Limb (tissue), 2 donors: ENCODE measurements around the gene PSME2.

Experiments
- DNase-seq, 2 donors: peaks; one replicate each; pipeline ENCODE4 v3.0.0-alpha.2; 2016; ENCODE audit errors: extremely low spot score in 2 of 2

The PSME2 gene

GRCh38 chr14:24151404-24152080 is 5.1 kb upstream of the PSME2 start:
- no peak for DNase-seq

- no peak for DNase-seq
These were observed 4.6 kb upstream of the PSME2 start for GRCh38 chr14:24150993-24151392.

DNA sequence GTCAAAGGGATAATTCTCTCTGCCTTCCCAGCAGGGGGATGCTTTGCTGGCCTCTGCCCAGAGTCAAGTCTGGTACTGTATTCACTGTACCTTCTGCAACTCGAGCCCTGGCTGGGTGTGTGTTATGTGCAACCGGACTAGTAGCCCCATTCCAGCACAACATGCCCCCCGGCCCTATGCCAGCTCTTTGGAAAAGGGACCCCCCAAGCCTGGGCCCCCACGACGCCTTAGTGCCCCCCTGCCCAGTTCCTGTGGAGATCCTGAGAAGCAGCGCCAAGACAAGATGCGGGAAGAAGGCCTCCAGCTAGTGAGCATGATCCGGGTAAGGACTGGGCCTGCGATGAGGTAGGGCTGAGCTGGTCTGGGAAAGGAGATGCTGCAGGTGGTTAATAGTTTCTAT is 4.2 kb upstream of the PSME2 start:
- no peak for DNase-seq

- no peak for DNase-seq
These were observed 3.7 kb upstream of the PSME2 start for GRCh38 chr14:24150061-24150460.

- DNase-seq, result no peak
These were observed 3.0 kb upstream of the PSME2 start for GRCh38 chr14:24149302-24149969.

GRCh38 chr14:24147761-24148428 is 1.5 kb upstream of the PSME2 start:
- DNase-seq, result no peak

DNA sequence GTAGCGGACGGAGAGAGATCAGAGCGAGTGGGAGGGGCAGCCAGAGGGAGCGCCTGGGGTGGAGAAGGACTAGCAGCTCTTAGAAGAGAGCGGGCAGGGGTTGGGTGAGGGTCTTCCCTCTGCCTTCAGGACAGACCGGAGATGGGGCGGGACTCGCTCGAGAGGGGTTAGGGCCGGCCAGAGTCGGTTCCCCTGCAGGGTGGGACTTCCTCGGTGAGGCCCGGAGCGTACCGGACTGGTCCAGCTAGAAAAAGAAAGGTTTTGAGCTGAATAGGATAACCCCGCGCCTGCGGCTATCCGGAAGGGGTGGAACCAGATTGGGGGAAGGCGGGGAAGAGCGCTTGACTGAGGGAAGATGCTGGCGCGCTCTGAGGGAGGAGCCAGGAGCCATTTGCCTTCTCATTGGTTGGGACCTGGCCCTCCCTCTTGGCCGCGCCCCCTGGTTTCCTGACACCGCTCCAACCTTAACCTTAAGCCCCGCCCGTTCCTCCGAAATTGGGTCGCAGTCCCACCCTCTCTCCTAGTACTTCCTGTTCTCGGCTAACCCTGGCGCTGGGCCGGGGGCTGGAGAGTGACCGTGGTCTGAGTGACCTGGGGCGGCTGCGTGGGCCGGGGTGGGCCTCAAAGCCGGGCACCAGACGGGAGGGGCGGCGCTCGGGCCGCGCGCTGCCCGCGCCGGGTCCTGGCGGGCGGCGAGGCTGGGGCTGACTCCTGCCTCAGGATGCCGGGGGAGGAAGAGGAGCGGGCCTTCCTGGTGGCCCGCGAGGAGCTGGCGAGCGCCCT is 759 bp upstream of the PSME2 start, which contains the start of gene RNF31:
TSS of gene RNF31 (plus strand) at position 521 of the 783 bp plus-strand sequence. CDS start at position 722, 201 bp downstream.
- peak; percentile 97 to 99 for DNase-seq

GRCh38 chr14:24145690-24146452 is 539 bp downstream of the PSME2 start:
- DNase-seq, result no peak

GRCh38 chr14:24145219-24145618 is 1.2 kb downstream of the PSME2 start:
- DNase-seq, result no peak

DNA sequence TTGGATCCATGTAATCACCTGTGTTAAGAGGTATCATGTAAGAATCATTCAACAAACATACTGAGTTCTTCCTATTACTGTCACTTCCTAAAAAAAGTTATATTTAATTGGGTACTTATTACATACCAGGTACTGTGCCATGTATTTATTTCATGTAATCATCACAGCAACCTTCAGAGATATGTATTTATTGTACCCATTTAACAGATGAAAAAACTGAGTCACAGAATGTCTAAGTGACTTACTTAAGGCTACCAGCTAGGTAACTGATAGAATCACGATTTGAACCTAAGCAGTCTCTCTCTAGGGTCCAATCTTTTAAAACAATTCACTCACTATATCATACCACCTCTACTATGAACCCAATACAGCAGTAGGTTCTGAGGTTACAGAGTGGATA is 2.0 kb downstream of the PSME2 start:
- DNase-seq, result no peak

- DNase-seq, result no peak
These were observed 2.9 kb downstream of the PSME2 start for GRCh38 chr14:24143511-24143910.

- DNase-seq, result peak; percentile 99
These were observed 5.1 kb downstream of the PSME2 start, which contains the start of gene EMC9 for GRCh38 chr14:24141097-24141880. Gene EMC9 (minus strand): TSS chr14:24141591. CDS start chr14:24141304, 287 bp downstream.

DNA sequence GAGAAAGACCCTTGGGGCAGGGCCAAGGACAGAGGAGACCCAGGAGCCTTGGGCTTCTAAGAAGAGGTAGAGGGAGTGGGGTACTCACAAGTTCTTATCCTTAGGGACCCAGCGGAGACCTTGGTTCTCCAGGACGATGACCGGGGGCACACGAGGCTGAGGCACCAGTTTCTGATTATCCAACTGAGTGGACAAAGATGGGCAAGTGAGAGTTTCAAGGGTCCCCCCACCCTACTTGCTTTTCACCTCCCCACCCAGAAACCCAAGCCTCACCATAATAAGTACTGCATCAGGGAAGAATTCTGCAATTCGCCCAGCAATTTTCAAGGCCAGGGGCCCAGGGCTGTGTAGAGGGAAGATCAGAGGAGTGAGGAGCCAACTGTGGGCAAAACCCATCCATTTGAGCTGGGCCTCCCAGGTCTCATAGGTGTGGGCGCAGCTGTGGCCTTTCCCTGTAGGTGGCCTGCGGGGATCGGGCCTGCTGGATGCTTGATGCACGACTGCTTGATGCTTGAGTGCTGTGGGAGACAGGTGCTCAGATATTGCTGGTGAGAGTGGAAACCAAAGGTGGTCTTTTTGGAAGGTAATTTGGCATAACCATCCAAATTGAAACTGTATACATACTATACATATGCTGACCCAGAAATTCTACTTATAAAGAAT is 7.0 kb downstream of the PSME2 start:
- DNase-seq, result no peak

DNA sequence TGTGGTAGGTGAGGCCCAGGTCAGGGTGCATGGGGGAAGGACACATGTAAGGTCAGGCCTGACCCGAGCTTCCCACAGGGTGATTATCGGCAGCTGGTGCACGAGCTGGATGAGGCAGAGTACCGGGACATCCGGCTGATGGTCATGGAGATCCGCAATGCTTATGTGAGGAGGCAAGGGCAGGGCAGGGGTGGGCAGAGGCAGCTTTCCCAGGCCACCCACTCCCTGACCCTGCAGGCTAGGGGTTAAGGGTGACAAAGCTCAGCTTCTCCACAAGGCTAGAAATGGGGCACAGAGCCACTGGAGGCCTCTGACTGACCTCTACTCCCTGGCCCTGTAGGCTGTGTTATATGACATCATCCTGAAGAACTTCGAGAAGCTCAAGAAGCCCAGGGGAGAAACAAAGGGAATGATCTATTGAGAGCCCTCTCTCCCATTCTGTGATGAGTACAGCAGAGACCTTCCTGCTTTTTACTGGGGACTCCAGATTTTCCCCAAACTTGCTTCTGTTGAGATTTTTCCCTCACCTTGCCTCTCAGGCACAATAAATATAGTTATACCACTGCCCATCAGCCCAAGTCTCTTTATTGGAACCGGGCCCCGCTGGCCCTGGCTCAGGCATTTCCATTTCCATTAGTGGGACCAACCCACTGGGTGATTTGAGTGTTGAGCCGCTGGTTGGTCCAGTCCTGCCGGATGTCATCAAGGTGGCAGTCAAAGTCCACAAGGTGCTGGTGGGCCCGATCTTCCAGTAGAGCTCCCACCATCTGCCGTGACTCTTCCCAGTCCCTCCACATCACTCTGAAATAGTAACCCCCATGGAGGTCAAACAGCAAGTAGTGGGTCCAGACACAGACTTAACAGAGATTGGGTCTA is 7.8 kb downstream of the PSME2 start:
- DNase-seq, result no peak

- no peak for DNase-seq
These were observed 8.6 kb downstream of the PSME2 start for GRCh38 chr14:24137529-24138395.

- no peak for DNase-seq
These were observed 9.5 kb downstream of the PSME2 start for GRCh38 chr14:24136684-24137528.
